Upper lobe of left lung (tissue), 4 donors: Measurements from ENCODE around the gene ULBP2.

ENCODE experiments used
- POLR2A ChIP-seq, 4 donors: fragments of 450-650 bp; IDR thresholded peaks; one replicate each; pipeline ENCODE4 v1.5.1; 2016 to 2017; ENCODE audit warnings: antibody characterized with exemption in 4 of 4, mild to moderate bottlenecking in 2 of 4
- POLR2AphosphoS5 ChIP-seq, 2 donors: sonication (generic); formaldehyde crosslinking; IDR thresholded peaks; one replicate each; pipeline ENCODE4 v1.5.1; 2017; ENCODE audit warnings: antibody characterized with exemption in 2 of 2
- TF ChIP-seq, protein P1 (sequence below), 6 experiments: fragments of 450-650 bp in 4 of 6; fragments of 200-600 bp in 2 of 6; sonication (generic) in 2 of 6; IDR thresholded peaks; one replicate each; pipeline ENCODE4 v1.5.1; 2016 to 2019; ENCODE audit warnings: antibody characterized with exemption in 6 of 6

DNA sequence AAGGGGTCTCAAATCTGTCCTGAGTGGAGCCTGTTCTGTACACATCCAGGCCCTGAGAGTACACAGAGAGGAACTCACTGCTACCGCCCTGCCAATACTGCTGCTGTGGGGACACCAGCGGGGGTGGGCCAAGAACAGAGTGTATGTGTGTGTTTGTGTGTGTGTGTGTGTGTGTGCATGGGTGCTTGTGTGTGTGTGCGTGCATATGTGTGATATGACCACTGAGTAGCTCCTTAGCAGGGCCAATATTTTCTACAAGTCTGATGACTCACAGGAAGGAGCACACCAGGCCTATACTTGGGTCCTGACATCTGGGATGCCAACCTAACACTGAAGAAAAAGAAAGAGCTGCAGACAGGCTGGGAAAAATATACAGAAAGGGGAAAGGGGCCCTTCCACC, 45.3 kb upstream of the ULBP2 start:
- TF ChIP-seq POLR2A (IDR thresholded peaks at IDR 0.05) (no peak), POLR2AphosphoS5 (IDR thresholded peaks at IDR 0.05) (no peak)
- TF ChIP-seq, protein P1, sequence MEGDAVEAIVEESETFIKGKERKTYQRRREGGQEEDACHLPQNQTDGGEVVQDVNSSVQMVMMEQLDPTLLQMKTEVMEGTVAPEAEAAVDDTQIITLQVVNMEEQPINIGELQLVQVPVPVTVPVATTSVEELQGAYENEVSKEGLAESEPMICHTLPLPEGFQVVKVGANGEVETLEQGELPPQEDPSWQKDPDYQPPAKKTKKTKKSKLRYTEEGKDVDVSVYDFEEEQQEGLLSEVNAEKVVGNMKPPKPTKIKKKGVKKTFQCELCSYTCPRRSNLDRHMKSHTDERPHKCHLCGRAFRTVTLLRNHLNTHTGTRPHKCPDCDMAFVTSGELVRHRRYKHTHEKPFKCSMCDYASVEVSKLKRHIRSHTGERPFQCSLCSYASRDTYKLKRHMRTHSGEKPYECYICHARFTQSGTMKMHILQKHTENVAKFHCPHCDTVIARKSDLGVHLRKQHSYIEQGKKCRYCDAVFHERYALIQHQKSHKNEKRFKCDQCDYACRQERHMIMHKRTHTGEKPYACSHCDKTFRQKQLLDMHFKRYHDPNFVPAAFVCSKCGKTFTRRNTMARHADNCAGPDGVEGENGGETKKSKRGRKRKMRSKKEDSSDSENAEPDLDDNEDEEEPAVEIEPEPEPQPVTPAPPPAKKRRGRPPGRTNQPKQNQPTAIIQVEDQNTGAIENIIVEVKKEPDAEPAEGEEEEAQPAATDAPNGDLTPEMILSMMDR (IDR thresholded peaks at IDR 0.05): no peak
